ENCODE results near the gene VWDE. TPM values are rescaled to one million over a fixed set of nuclear protein-coding genes. Genes with fewer than 3 reads are reported as not detected.

The VWDE gene
- total and polyA plus RNA-seq, 2 of the 8 experiments (the other 6 are each of a cell fraction or from before 2014, with no cell fraction given) = 11.0 to 21.2 TPM

DNA sequence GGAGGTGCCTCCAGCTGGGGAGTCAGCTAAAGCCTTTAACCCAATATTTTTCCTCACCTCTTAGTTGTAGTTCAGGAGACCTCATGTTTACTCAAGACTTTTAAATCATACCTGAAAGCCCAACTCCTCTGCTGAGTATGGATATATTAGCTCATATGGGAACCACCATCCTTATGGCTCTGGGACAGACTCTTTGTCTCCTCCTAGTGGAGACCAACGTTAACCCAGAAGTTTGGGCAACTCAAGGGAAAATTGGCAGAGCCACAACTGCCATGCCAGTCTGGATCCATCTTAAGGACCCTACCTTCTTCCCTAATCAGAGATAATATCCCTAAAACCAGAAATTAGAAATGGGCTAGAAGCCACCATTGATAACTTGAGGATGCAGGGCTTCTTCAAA is 111.8 kb downstream of the VWDE start:
- no peak overlapping the region for H3K4me3 ChIP-seq (ENCODE audit: extremely low read depth in 1 of 4, insufficient read depth in 2 of 4, low read depth in 3 of 4, low read length in 4 of 4)
- CTCF ChIA-PET (ENCODE audit: partially characterized antibody) = interaction anchor here (1.0 to 1.7 kb wide), 6 partner anchors 25 to 180 kb away, joined by 3 to 6 read pairs (median 3); no protein-coding TSS in a partner anchor

More for the DNA sequence above, 111.8 kb downstream of the VWDE start:
- Histone ChIP-seq H3K27me3 (replicated peaks in 1 of 4; ENCODE audit: control insufficient read depth in 3 of 4, extremely low read depth in 1 of 4, insufficient read depth in 3 of 4, low read length in 3 of 4) (no peaks in the 10 kb centered on the region), H2BK15ac (ENCODE audit: low read length) (no peak overlapping the region), H2BK12ac (ENCODE audit: low read depth, low read length) (no peak overlapping the region), H3K4ac (replicated peaks; ENCODE audit: insufficient read length, low read depth, low read length) (no peak overlapping the region), H2AFZ (ENCODE audit: low read length) (no peak overlapping the region), H4K5ac (ENCODE audit: insufficient read length, low read depth, low read length) (no peak overlapping the region), H3K27ac (ENCODE audit: low read depth, low read length) (no peak overlapping the region), H2BK20ac (ENCODE audit: low read length) (no peak overlapping the region), H4K91ac (replicated peaks; ENCODE audit: insufficient read length, low read length) (no peak overlapping the region), H4K8ac (ENCODE audit: extremely low read depth, insufficient read depth, low read length) (no peak overlapping the region), H3K18ac (ENCODE audit: extremely low read depth, low read length) (no peak overlapping the region), H3K23ac (ENCODE audit: insufficient read length) (no peak overlapping the region), H4K20me1 (replicated peaks in 1 of 2; ENCODE audit: control insufficient read depth in 1 of 2, insufficient read depth in 2 of 2, low read length in 2 of 2) (no peaks in the 10 kb centered on the region), H3K9ac (replicated peaks in 1 of 4; ENCODE audit: extremely low read depth in 1 of 4, low read depth in 3 of 4, low read length in 3 of 4) (no peak overlapping the region), H3K36me3 (ENCODE audit: control insufficient read depth in 2 of 4, insufficient read depth in 4 of 4, low read length in 3 of 4) (no peaks in the 10 kb centered on the region; a peak in 1 of 8 replicates), H2AK5ac (ENCODE audit: low read depth, low read length) (no peak overlapping the region), H3K14ac (ENCODE audit: insufficient read length) (no peak overlapping the region), H3K79me1 (ENCODE audit: low read depth, low read length) (no peaks in the 10 kb centered on the region), H3K23me2 (ENCODE audit: low read depth, low read length) (no peaks in the 10 kb centered on the region), H3K4me1 (replicated peaks in 1 of 4; ENCODE audit: control insufficient read depth in 3 of 4, insufficient read depth in 4 of 4, low read length in 3 of 4) (no peaks in the 10 kb centered on the region), H3K56ac (replicated peaks; ENCODE audit: insufficient read length, low read depth, low read length) (no peak overlapping the region), H3K4me2 (ENCODE audit: insufficient read depth in 1 of 2, low read depth in 2 of 2, low read length in 2 of 2) (no peak overlapping the region), H2BK120ac (replicated peaks; ENCODE audit: low read depth, low read length) (no peak overlapping the region), H3K9me3 (ENCODE audit: insufficient read depth in 2 of 2, low read depth in 1 of 2, low read length in 1 of 2) (peaks cover 12 to 24% of the 10 kb centered on the region in 2 experiments; a peak in 3 of 4 replicates), H3K79me2 (ENCODE audit: control insufficient read depth in 1 of 2, insufficient read depth in 2 of 2, low read length in 2 of 2) (no peaks in the 10 kb centered on the region), H2BK5ac (ENCODE audit: low read depth, low read length) (no peak overlapping the region)
- POLR2A ChIA-PET (ENCODE audit: partially characterized antibody) = no interaction called here
- no peak for DNase-seq (ENCODE audit: low read depth in 1 of 2, low spot score in 2 of 2)
- WGBS, 2 experiments (ENCODE audit: extremely low coverage in 1 of 2, insufficient coverage in 1 of 2, insufficient read length in 1 of 2, insufficient replicate concordance in 2 of 2, low coverage in 1 of 2, low lambda C conversion rate in 2 of 2, missing lambda C conversion rate in 1 of 2) = 85% methylated on average over 1 of the region's 1 CpG; no CpG with 5 or more reads in 1 of the 2 experiments
- TF ChIP-seq SUZ12 (IDR thresholded peaks at IDR 0.05; ENCODE audit: low read length) (no peak), EGR1 (IDR thresholded peaks at IDR 0.05; ENCODE audit: borderline replicate concordance, low read depth, low read length) (no peak), CREB1 (IDR thresholded peaks at IDR 0.05) (no peak), RAD21 (IDR thresholded peaks at IDR 0.05 in 1 of 2, conservative IDR thresholded peaks at IDR 0.05 in 1 of 2; ENCODE audit: low read depth in 2 of 2, low read length in 2 of 2) (peak; percentile 33 to 41; a peak in 3 of 4 replicates)
- TF ChIP-seq, protein P1, sequence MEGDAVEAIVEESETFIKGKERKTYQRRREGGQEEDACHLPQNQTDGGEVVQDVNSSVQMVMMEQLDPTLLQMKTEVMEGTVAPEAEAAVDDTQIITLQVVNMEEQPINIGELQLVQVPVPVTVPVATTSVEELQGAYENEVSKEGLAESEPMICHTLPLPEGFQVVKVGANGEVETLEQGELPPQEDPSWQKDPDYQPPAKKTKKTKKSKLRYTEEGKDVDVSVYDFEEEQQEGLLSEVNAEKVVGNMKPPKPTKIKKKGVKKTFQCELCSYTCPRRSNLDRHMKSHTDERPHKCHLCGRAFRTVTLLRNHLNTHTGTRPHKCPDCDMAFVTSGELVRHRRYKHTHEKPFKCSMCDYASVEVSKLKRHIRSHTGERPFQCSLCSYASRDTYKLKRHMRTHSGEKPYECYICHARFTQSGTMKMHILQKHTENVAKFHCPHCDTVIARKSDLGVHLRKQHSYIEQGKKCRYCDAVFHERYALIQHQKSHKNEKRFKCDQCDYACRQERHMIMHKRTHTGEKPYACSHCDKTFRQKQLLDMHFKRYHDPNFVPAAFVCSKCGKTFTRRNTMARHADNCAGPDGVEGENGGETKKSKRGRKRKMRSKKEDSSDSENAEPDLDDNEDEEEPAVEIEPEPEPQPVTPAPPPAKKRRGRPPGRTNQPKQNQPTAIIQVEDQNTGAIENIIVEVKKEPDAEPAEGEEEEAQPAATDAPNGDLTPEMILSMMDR (IDR thresholded peaks at IDR 0.05; ENCODE audit: control extremely low read depth in 1 of 3, insufficient read depth in 1 of 3, low read depth in 1 of 3, low read length in 3 of 3) = peak; percentile 6 to 48 (median 26)
- TF ChIP-seq, protein P2, sequence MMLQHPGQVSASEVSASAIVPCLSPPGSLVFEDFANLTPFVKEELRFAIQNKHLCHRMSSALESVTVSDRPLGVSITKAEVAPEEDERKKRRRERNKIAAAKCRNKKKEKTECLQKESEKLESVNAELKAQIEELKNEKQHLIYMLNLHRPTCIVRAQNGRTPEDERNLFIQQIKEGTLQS (IDR thresholded peaks at IDR 0.05; ENCODE audit: insufficient read depth, low read depth, low read length) = no peak
- FAIRE-seq = no peak

Measured in H1 (cell line).